Measurements from ENCODE around the gene RSBN1L.
"Not testable (repeated sequence)": the region's sequence is repeated elsewhere in the genome, so short reads cannot be mapped to it uniquely, and the experiment has no call there.

RSBN1L gene

GRCh38 chr7:77770316-77770715 is 74.1 kb downstream of the RSBN1L start:
- no peak for DNase-seq (ENCODE audit: low read depth)

DNA sequence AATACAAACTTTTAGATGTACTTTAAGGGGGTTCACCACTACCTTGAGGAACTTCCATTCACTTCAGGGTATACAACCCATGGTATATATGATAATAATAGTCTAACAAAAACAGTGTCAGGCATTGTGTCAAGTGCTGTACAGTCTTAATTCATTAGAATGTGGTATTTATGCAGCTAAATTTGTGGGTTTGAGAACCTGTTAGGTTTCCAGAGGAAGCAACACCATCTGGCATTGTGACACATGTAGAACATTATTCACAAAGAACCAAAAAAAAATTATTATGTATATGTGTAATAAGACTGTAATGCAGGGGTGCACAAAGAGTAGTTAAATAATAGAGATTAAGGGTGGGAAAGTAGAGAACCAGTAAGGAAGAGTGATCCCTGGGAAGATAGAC is 75.6 kb downstream of the RSBN1L start:
- DNase-seq (ENCODE audit: low read depth): no peak

DNA sequence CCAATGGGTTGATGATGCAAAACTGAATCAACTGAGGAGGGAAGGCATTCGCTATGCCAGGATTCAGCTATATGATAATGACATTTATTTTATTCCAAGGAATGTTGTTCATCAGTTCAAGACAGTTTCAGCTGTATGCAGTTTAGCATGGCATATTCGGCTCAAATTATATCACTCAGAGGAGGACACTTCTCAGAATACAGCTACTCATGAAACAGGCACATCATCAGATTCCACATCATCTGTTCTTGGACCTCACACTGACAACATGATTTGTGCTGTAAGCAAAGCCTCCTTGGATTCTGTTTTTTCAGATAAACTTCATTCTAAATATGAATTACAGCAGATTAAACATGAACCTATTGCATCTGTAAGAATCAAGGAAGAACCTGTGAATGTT is 82.3 kb downstream of the RSBN1L start:
- DNase-seq (ENCODE audit: low read depth): no peak

- DNase-seq (ENCODE audit: low read depth): no peak
These were observed 86.1 kb downstream of the RSBN1L start for GRCh38 chr7:77782383-77782782.

DNA sequence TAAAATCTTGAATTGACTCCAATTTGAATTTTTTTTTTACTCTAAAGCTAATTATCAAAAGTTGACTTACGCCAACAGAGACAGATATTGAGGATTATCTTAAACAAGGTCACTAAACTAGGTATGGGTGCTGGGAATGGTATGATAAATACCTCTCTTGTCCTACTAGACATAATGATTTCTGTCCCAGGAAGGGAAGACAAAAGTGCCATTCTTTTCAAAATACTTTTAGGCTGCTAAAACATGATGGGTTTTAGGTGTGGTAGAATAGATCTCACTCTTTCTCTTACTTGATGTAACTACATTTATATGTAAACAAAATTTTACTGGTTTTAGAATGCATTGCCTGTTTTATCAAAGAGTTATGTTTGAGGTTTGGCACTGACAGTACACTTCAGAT is 86.9 kb downstream of the RSBN1L start:
- no peak for DNase-seq (ENCODE audit: low read depth)

- no peak for DNase-seq (ENCODE audit: low read depth)
These were observed 87.3 kb downstream of the RSBN1L start for GRCh38 chr7:77783545-77783944.

DNA sequence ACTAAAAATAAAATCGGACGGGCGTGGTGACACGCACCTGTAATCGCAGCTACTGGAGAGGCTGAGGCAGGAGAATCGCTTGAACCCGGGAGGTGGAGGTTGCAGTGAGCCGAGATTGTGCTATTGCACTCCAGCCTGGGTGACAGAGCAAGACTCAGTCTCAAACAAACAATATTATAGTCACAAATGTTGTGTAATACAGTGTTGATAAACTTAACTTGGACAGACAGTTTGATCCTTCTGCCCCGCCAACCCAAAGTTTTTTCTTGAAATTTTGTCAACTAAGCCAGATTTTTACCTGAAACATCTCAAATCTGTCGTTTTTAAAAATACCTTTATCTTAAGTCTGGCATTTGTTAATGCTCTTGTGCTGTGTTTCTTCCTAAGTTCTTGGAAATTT is 88.2 kb downstream of the RSBN1L start:
- not testable (repeated sequence) for DNase-seq (ENCODE audit: low read depth)

- no peak for DNase-seq (ENCODE audit: low read depth)
These were observed 89.8 kb downstream of the RSBN1L start for GRCh38 chr7:77786018-77786417.

GRCh38 chr7:77786741-77787140 is 90.5 kb downstream of the RSBN1L start:
- no peak for DNase-seq (ENCODE audit: low read depth)

DNA sequence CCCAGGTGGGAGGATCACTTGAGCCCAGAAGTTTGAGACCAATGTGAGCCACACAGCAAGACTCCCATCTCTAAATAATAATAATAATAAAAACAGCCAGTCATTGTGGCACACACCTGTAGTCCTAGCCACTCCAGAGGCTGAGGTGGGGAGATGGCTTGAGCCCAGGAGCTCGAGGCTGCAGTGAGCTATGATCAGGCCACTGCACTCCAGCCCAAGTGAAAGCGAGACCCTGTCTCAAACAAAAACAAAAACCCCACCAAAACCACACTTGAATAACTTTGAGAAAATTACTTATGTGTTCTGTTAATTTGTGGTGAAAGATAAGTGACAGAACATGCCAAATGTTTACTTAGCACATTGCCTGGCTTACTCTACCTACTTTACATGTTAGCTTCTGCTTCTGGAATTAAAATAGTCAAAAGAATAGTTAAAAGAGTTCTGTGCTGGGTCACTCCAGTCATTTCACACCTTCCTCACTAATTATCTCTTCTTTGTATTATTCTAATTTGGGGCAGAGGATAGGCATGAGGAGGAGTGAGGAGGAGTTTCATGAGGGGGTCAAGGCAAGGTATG is 92.2 kb downstream of the RSBN1L start:
- no peak for DNase-seq (ENCODE audit: low read depth)

DNA sequence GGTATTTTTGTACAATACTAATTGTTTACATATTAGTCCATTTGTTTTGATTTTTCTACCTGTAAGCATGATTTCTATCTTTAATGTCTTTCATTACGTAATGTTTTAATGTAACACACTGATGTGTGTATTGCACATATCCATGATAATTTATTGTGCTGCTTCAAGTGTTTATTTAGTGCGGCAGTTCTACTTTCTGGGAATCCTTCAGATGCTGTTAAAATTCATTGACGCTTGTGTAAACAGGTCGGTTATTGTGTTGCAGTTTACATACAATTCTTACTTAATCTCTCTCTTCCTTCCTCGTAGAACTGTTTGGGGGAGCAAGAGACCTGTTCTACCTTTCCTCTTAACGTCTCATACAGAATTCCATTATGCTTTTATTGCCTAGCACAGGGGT is 95.1 kb downstream of the RSBN1L start:
- no peak for DNase-seq (ENCODE audit: low read depth)

DNA sequence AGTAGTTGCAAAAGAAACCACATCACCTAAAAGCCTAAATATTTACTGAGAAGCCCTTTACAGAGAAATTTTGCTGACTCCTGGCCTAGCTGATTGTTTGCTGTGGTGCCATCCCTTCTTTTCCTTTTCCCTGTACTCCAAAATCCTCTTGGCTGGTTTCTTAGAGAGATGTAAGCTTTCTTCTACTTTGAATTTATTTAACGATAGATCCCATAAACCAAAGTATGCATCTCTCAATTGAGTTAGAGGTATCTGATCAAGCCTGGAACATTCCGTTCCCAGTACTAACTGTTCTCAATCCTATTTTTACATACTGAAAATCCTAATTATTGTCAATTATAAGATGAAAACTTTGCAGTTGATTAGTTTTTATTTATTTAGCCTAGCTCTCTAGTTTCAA is 95.7 kb downstream of the RSBN1L start:
- no peak for DNase-seq (ENCODE audit: low read depth)

DNA sequence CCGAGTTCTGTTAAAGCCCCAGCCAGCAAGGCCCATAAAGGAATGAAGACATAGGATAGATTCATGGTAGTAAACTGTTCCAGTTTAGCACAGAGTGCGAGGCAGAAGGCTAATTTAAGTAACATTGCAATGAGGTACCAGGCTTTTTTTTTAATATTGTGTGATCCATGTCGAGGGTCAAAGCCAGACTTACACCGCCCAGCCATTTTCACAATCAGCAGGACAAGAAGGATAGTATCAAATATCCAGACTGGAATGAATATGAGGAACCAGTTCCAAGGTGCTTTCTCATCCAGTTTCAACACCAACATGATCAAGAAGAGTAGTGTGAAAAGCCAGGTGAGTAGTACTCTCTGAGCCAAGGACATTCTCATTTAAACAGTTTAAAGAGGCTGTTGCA is 97.7 kb downstream of the RSBN1L start:
- DNase-seq (ENCODE audit: low read depth): no peak

DNA sequence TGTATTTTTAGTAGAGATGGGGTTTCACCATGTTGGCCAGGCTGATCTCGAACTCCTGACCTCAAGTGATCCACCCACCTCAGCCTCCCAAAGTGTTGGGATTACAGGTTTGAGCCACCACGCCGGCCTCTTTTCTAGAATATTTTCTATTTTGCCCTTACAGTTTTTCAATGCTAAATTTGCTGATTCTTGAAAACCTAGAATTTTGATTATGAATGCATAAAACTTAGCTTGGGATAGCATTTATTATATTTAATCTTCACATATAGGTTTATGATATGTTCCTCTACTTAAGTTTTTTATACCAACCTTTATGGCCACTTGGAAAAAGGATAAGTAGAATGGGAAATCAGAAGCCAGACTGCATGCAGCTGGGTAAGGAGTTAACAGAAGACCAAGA is 99.8 kb downstream of the RSBN1L start:
- no peak for DNase-seq (ENCODE audit: low read depth)

- DNase-seq (ENCODE audit: low read depth): no peak
These were observed 100.7 kb downstream of the RSBN1L start for GRCh38 chr7:77796960-77797359.

DNA sequence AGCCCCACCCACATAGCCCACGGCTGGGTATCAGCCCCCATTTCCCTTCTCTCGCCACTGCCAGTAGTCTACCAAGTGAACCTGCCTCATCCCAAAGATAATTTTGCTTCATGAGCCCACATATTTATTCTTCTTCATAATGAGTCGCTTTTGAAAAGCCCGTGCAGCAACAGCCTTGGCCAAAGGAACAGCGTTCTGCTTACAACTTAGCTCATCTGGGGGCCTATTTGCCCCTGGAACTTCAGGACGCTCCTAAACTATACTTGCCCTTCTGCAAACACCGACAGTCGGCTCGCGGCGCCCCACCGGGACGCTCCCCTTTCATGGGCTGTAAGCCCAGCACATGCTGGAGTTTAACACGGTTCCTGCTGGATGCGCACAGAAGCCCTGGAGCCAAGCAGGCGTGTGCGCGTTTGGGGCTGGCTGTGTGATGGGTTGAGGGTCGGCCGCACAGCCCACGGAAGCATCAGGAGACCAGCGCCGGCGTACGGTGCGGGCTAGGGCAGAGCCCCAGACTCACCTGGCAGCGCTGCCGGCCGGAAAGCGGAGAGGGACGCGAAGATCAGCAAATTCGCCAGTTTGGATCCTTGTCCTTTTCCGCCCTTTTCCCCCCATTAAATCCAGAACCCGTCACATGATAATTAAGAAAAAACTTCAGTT is 101.6 kb downstream of the RSBN1L start:
- no peak for DNase-seq (ENCODE audit: low read depth)

- DNase-seq (ENCODE audit: low read depth): peak; percentile 100
These were observed 102.3 kb downstream of the RSBN1L start, which contains the start of the genes PHTF2 and TMEM60 for GRCh38 chr7:77798394-77799077. Gene PHTF2, plus strand, starts transcription at chr7:77798773. Gene TMEM60, minus strand, starts transcription at chr7:77798434. Its CDS starts 4,061 bp downstream, at chr7:77794373.

DNA sequence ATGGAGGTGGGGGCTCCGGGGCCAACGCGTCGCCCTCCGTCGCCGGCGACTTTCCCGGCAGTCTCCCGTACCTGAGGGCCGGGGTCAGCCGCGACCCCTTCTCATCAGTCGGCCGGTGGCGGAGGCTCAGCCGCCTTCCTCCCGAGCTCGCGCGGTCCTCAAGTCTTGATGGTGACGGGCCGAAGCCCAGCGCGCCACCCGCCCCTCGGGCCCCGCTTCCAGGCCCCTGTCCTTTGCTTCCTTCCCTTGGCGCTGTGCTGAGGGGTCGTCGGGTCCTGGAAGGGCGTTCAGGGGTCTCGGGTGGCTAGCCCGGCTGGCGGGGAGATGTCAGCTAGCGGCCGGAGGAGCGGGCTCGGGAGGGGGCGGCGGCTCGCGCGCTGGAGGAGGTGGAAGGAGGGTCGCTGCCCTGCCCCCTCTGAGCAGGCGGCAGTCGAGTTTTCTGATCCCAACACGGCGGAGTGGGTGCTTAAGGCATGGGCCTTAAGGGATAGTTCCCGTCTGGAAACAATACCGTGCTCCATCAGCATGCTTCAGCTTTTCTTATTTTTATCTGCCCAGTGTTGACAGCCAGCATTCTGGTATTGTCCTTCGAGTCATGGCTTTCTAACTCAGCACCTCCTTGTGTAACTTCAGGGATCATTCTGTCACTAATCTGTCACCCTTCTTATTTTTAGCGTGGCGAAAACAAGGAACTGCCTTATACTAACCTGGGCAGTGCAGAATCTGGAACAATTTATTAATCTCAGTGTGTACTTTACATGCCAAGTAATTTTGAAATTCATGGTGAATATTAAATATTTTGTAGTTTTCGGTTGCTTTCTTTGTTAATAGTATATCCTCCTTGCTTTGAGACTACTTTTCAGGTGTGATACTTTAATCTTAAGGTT is 103.1 kb downstream of the RSBN1L start:
- peak; percentile 41 for DNase-seq (ENCODE audit: low read depth)

DNA sequence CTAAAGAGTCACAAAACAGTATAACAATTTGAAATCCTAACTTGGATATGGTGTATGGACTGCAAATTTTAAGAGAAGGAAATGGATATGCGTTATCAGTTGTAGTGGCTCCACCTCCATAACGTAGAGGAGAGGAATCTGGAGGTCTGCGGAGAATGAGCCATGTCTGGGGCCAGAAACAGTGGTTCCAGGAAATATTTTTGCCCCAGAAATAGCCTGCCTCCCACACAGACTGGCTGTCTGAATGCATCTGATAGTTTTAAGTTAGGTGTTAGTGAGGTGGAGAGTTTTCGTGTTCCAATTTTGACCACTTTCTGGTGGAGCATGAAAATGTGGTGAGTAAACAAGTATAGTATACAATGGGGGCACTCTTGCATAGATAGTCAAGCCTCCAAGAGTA is 103.9 kb downstream of the RSBN1L start:
- DNase-seq (ENCODE audit: low read depth): no peak

GRCh38 chr7:77800730-77801129 is 104.5 kb downstream of the RSBN1L start:
- DNase-seq (ENCODE audit: low read depth): no peak

- DNase-seq (ENCODE audit: low read depth): no peak
These were observed 106.5 kb downstream of the RSBN1L start for GRCh38 chr7:77802557-77803405.

- DNase-seq (ENCODE audit: low read depth): no peak
These were observed 110.2 kb downstream of the RSBN1L start for GRCh38 chr7:77806425-77806824.
